Endothelial cell of hepatic sinusoid (primary cell): Measurements from ENCODE around the gene SCUBE1.

Experiments
- in situ Hi-C: cut with HindIII; loops from 2 replicates; pipeline ENCODE4 v1.10.0; 2017; ENCODE audit warnings: low sequenced_read_pairs

Gene SCUBE1

GRCh38 chr22:43343262-43343669 is at the start of gene SCUBE1:
TSS of gene SCUBE1 (minus strand) at chr22:43343372. CDS start at chr22:43343261, 111 bp downstream.
- in situ Hi-C loops, result no loop called here

GRCh38 chr22:43392385-43392989 is 49.3 kb upstream of the SCUBE1 start:
- in situ Hi-C loops, result no loop called here

GRCh38 chr22:43391306-43391705 is 48.1 kb upstream of the SCUBE1 start:
- in situ Hi-C loops, result no loop called here

GRCh38 chr22:43390872-43391271 is 47.7 kb upstream of the SCUBE1 start:
- in situ Hi-C loops, result no loop called here

GRCh38 chr22:43390166-43390565 is 47.0 kb upstream of the SCUBE1 start:
- in situ Hi-C loops, result no loop called here

- in situ Hi-C loops, result no loop called here
These were observed 46.2 kb upstream of the SCUBE1 start for GRCh38 chr22:43389227-43389836.

GRCh38 chr22:43388420-43388851 is 45.3 kb upstream of the SCUBE1 start:
- in situ Hi-C loops, result no loop called here

GRCh38 chr22:43387815-43388214 is 44.6 kb upstream of the SCUBE1 start:
- in situ Hi-C loops, result no loop called here

- in situ Hi-C loops, result no loop called here
These were observed 42.8 kb upstream of the SCUBE1 start for GRCh38 chr22:43385770-43386641.

- in situ Hi-C loops, result no loop called here
These were observed 41.7 kb upstream of the SCUBE1 start for GRCh38 chr22:43384863-43385262.

- in situ Hi-C loops, result no loop called here
These were observed 38.5 kb upstream of the SCUBE1 start for GRCh38 chr22:43381693-43382092.

GRCh38 chr22:43377896-43378704 is 34.9 kb upstream of the SCUBE1 start:
- in situ Hi-C loops, result no loop called here

GRCh38 chr22:43377548-43377895 is 34.4 kb upstream of the SCUBE1 start:
- in situ Hi-C loops, result no loop called here

- in situ Hi-C loops, result no loop called here
These were observed 33.8 kb upstream of the SCUBE1 start for GRCh38 chr22:43376765-43377547.

- in situ Hi-C loops, result no loop called here
These were observed 32.8 kb upstream of the SCUBE1 start for GRCh38 chr22:43375951-43376455.

- in situ Hi-C loops, result no loop called here
These were observed 26.9 kb upstream of the SCUBE1 start for GRCh38 chr22:43370036-43370435.

GRCh38 chr22:43365715-43366440 is 22.7 kb upstream of the SCUBE1 start:
- in situ Hi-C loops, result no loop called here

GRCh38 chr22:43364169-43364435 is 20.9 kb upstream of the SCUBE1 start:
- in situ Hi-C loops, result no loop called here

GRCh38 chr22:43363315-43364168 is 20.4 kb upstream of the SCUBE1 start:
- in situ Hi-C loops, result no loop called here
